HG03039 (cell line): ENCODE measurements around the gene POLR3B.
"Not testable (repeated sequence)": the region's sequence is repeated elsewhere in the genome, so short reads cannot be mapped to it uniquely, and the experiment has no call there.

Experiments
- ATAC-seq: cut with Tn5 transposase; IDR thresholded peaks from one replicate; pipeline ENCODE4 v1.9.1; 2021; ENCODE audit warnings: mild to moderate bottlenecking, moderate library complexity; ENCODE audit not compliant: unreplicated experiment

POLR3B gene

GRCh38 chr12:106342397-106343213 is 14.9 kb upstream of the POLR3B start:
- no peak for ATAC-seq

- ATAC-seq, result no peak
Observed at GRCh38 chr12:106343214-106343528, 14.4 kb upstream of the POLR3B start.

GRCh38 chr12:106344131-106344530 is 13.4 kb upstream of the POLR3B start:
- ATAC-seq, result no peak

GRCh38 chr12:106345746-106346145 is 11.8 kb upstream of the POLR3B start:
- no peak for ATAC-seq

- no peak for ATAC-seq
Observed at GRCh38 chr12:106348411-106348810, 9.1 kb upstream of the POLR3B start.

GRCh38 chr12:106353175-106353574 is 4.4 kb upstream of the POLR3B start:
- no peak for ATAC-seq

GRCh38 chr12:106358396-106359241 is 1.1 kb downstream of the POLR3B start:
- peak; percentile 16 for ATAC-seq

GRCh38 chr12:106359646-106360399 is 2.3 kb downstream of the POLR3B start:
- ATAC-seq, result no peak

- ATAC-seq, result no peak
Observed at GRCh38 chr12:106360400-106360994, 2.9 kb downstream of the POLR3B start.

- ATAC-seq, result no peak
Observed at GRCh38 chr12:106362971-106363370, 5.4 kb downstream of the POLR3B start.

GRCh38 chr12:106364261-106364660 is 6.7 kb downstream of the POLR3B start:
- ATAC-seq, result no peak

- ATAC-seq, result no peak
Observed at GRCh38 chr12:106369624-106370346, 12.2 kb downstream of the POLR3B start.

- no peak for ATAC-seq
Observed at GRCh38 chr12:106378788-106379187, 21.2 kb downstream of the POLR3B start.

- no peak for ATAC-seq
Observed at GRCh38 chr12:106380954-106381353, 23.4 kb downstream of the POLR3B start.

GRCh38 chr12:106381866-106382265 is 24.3 kb downstream of the POLR3B start:
- ATAC-seq, result not testable (repeated sequence)

- ATAC-seq, result no peak
Observed at GRCh38 chr12:106386813-106387535, 29.4 kb downstream of the POLR3B start.

- no peak for ATAC-seq
Observed at GRCh38 chr12:106387848-106388377, 30.4 kb downstream of the POLR3B start.

GRCh38 chr12:106389151-106389550 is 31.6 kb downstream of the POLR3B start:
- ATAC-seq, result no peak

GRCh38 chr12:106392759-106393158 is 35.2 kb downstream of the POLR3B start:
- no peak for ATAC-seq
